ENCODE data around the gene CTNNA3. TPM values are rescaled to one million over a fixed set of nuclear protein-coding genes. Genes with fewer than 3 reads are reported as not detected.

CTNNA3 gene
- total RNA-seq, 3 donors from 2014 or later: not detected

- no peak for DNase-seq
- Mint-ChIP-seq H3K4me3 (no peak overlapping the region), H3K36me3 (ENCODE audit: insufficient read depth) (no peaks in the 10 kb centered on the region), H3K27me3 (ENCODE audit: low read depth) (no peaks in the 10 kb centered on the region), H3K9me3 (no peaks in the 10 kb centered on the region), H3K4me1 (ENCODE audit: low read depth) (no peaks in the 10 kb centered on the region)
- no peak for ATAC-seq
Measured at GRCh38 chr10:66746246-66746645, 949.7 kb downstream of the CTNNA3 start.

GRCh38 chr10:66744915-66745314, 951.1 kb downstream of the CTNNA3 start:
- ATAC-seq: no peak

GRCh38 chr10:66737241-66737640, 958.8 kb downstream of the CTNNA3 start:
- Mint-ChIP-seq H3K9me3 (peaks cover 3% of the 10 kb centered on the region), H3K27me3 (ENCODE audit: low read depth) (no peaks in the 10 kb centered on the region), H3K36me3 (ENCODE audit: insufficient read depth) (no peaks in the 10 kb centered on the region), H3K4me1 (ENCODE audit: low read depth) (no peaks in the 10 kb centered on the region), H3K4me3 (no peak overlapping the region)
- ATAC-seq: no peak
- DNase-seq: no peak

More at GRCh38 chr10:66744915-66745314, 951.1 kb downstream of the CTNNA3 start:
- H3K36me3 Mint-ChIP-seq (ENCODE audit: insufficient read depth): no peaks in the 10 kb centered on the region
- DNase-seq: no peak
- H3K4me3 Mint-ChIP-seq: no peak overlapping the region
- no peaks in the 10 kb centered on the region for H3K4me1 Mint-ChIP-seq (ENCODE audit: low read depth)
- no peaks in the 10 kb centered on the region for H3K9me3 Mint-ChIP-seq
- no peaks in the 10 kb centered on the region for H3K27me3 Mint-ChIP-seq (ENCODE audit: low read depth)

- DNase-seq (no peak), ATAC-seq (no peak)
- H3K4me3 Mint-ChIP-seq: no peak overlapping the region
- no peaks in the 10 kb centered on the region for H3K9me3 Mint-ChIP-seq
- no peaks in the 10 kb centered on the region for H3K27me3 Mint-ChIP-seq (ENCODE audit: low read depth)
- no peaks in the 10 kb centered on the region for H3K36me3 Mint-ChIP-seq (ENCODE audit: insufficient read depth)
- H3K4me1 Mint-ChIP-seq (ENCODE audit: low read depth): no peaks in the 10 kb centered on the region
Measured at GRCh38 chr10:66723608-66724400, 972.2 kb downstream of the CTNNA3 start.

GRCh38 chr10:66719483-66719882, 976.5 kb downstream of the CTNNA3 start:
- no peaks in the 10 kb centered on the region for H3K36me3 Mint-ChIP-seq (ENCODE audit: insufficient read depth)
- no peaks in the 10 kb centered on the region for H3K4me1 Mint-ChIP-seq (ENCODE audit: low read depth)
- no peak overlapping the region for H3K4me3 Mint-ChIP-seq
- DNase-seq (no peak), ATAC-seq (no peak)
- H3K27me3 Mint-ChIP-seq (ENCODE audit: low read depth): no peaks in the 10 kb centered on the region
- no peaks in the 10 kb centered on the region for H3K9me3 Mint-ChIP-seq

GRCh38 chr10:66717231-66717981, 978.6 kb downstream of the CTNNA3 start:
- no peak for DNase-seq
- Mint-ChIP-seq H3K4me3 (no peak overlapping the region), H3K27me3 (ENCODE audit: low read depth) (no peaks in the 10 kb centered on the region), H3K4me1 (ENCODE audit: low read depth) (no peaks in the 10 kb centered on the region), H3K36me3 (ENCODE audit: insufficient read depth) (no peaks in the 10 kb centered on the region), H3K9me3 (no peaks in the 10 kb centered on the region)
- no peak for ATAC-seq

- no peaks in the 10 kb centered on the region for H3K36me3 Mint-ChIP-seq (ENCODE audit: insufficient read depth)
- H3K27me3 Mint-ChIP-seq (ENCODE audit: low read depth): no peaks in the 10 kb centered on the region
- no peak for ATAC-seq
- no peaks in the 10 kb centered on the region for H3K4me1 Mint-ChIP-seq (ENCODE audit: low read depth)
- H3K4me3 Mint-ChIP-seq: no peak overlapping the region
- no peak for DNase-seq
- no peaks in the 10 kb centered on the region for H3K9me3 Mint-ChIP-seq
Measured at GRCh38 chr10:66714741-66715140, 981.3 kb downstream of the CTNNA3 start.

GRCh38 chr10:66713387-66713786, 982.6 kb downstream of the CTNNA3 start:
- no peak for DNase-seq
- Mint-ChIP-seq H3K4me1 (ENCODE audit: low read depth) (no peaks in the 10 kb centered on the region), H3K9me3 (peaks cover under 1% of the 10 kb centered on the region), H3K36me3 (ENCODE audit: insufficient read depth) (no peaks in the 10 kb centered on the region), H3K27me3 (ENCODE audit: low read depth) (no peaks in the 10 kb centered on the region), H3K4me3 (no peak overlapping the region)
- no peak for ATAC-seq

- ATAC-seq (no peak), DNase-seq (no peak)
- Mint-ChIP-seq H3K4me1 (ENCODE audit: low read depth) (no peaks in the 10 kb centered on the region), H3K4me3 (no peak overlapping the region), H3K9me3 (no peaks in the 10 kb centered on the region), H3K27me3 (ENCODE audit: low read depth) (no peaks in the 10 kb centered on the region), H3K36me3 (ENCODE audit: insufficient read depth) (no peaks in the 10 kb centered on the region)
Measured at GRCh38 chr10:66698069-66698468, 997.9 kb downstream of the CTNNA3 start.

GRCh38 chr10:66695046-66695445, 1000.9 kb downstream of the CTNNA3 start:
- Mint-ChIP-seq H3K4me1 (ENCODE audit: low read depth) (no peaks in the 10 kb centered on the region), H3K27me3 (ENCODE audit: low read depth) (no peaks in the 10 kb centered on the region), H3K4me3 (no peak overlapping the region), H3K9me3 (no peaks in the 10 kb centered on the region), H3K36me3 (ENCODE audit: insufficient read depth) (no peaks in the 10 kb centered on the region)
- no peak for DNase-seq
- ATAC-seq: no peak

- no peak for ATAC-seq
- Mint-ChIP-seq H3K36me3 (ENCODE audit: insufficient read depth) (no peaks in the 10 kb centered on the region), H3K9me3 (peaks cover 2% of the 10 kb centered on the region), H3K4me1 (ENCODE audit: low read depth) (no peaks in the 10 kb centered on the region), H3K4me3 (no peak overlapping the region), H3K27me3 (ENCODE audit: low read depth) (no peaks in the 10 kb centered on the region)
- DNase-seq: no peak
Measured at GRCh38 chr10:66684581-66684980, 1011.4 kb downstream of the CTNNA3 start.

GRCh38 chr10:66680886-66681285, 1015.1 kb downstream of the CTNNA3 start:
- H3K4me3 Mint-ChIP-seq: no peak overlapping the region
- no peaks in the 10 kb centered on the region for H3K36me3 Mint-ChIP-seq (ENCODE audit: insufficient read depth)
- H3K9me3 Mint-ChIP-seq: peaks cover under 1% of the 10 kb centered on the region
- no peaks in the 10 kb centered on the region for H3K4me1 Mint-ChIP-seq (ENCODE audit: low read depth)
- ATAC-seq (no peak), DNase-seq (no peak)
- H3K27me3 Mint-ChIP-seq (ENCODE audit: low read depth): no peaks in the 10 kb centered on the region

GRCh38 chr10:66678521-66678920, 1017.5 kb downstream of the CTNNA3 start:
- Mint-ChIP-seq H3K4me1 (ENCODE audit: low read depth) (no peaks in the 10 kb centered on the region), H3K36me3 (ENCODE audit: insufficient read depth) (no peaks in the 10 kb centered on the region), H3K27me3 (ENCODE audit: low read depth) (no peaks in the 10 kb centered on the region)

GRCh38 chr10:66673071-66673470, 1022.9 kb downstream of the CTNNA3 start:
- Mint-ChIP-seq H3K9me3 (peaks cover 5% of the 10 kb centered on the region), H3K36me3 (ENCODE audit: insufficient read depth) (no peaks in the 10 kb centered on the region), H3K4me1 (ENCODE audit: low read depth) (no peaks in the 10 kb centered on the region), H3K27me3 (ENCODE audit: low read depth) (no peaks in the 10 kb centered on the region), H3K4me3 (no peak overlapping the region)
- DNase-seq (no peak), ATAC-seq (no peak)

More at GRCh38 chr10:66678521-66678920, 1017.5 kb downstream of the CTNNA3 start:
- ATAC-seq (no peak), DNase-seq (no peak)
- Mint-ChIP-seq H3K4me3 (no peak overlapping the region), H3K9me3 (peaks cover 5% of the 10 kb centered on the region)

GRCh38 chr10:66671562-66671961, 1024.4 kb downstream of the CTNNA3 start:
- Mint-ChIP-seq H3K9me3 (peaks cover 5% of the 10 kb centered on the region), H3K4me1 (ENCODE audit: low read depth) (no peaks in the 10 kb centered on the region), H3K27me3 (ENCODE audit: low read depth) (no peaks in the 10 kb centered on the region), H3K36me3 (ENCODE audit: insufficient read depth) (no peaks in the 10 kb centered on the region), H3K4me3 (no peak overlapping the region)
- DNase-seq (no peak), ATAC-seq (no peak)

Data from activated T-cell treated with anti-CD3 and anti-CD28 coated beads, Interleukin-2, amount 50 U/mL, for 4 hours (primary cell).